Measurements from ENCODE around the gene B3GNT8.

Gene B3GNT8

DNA sequence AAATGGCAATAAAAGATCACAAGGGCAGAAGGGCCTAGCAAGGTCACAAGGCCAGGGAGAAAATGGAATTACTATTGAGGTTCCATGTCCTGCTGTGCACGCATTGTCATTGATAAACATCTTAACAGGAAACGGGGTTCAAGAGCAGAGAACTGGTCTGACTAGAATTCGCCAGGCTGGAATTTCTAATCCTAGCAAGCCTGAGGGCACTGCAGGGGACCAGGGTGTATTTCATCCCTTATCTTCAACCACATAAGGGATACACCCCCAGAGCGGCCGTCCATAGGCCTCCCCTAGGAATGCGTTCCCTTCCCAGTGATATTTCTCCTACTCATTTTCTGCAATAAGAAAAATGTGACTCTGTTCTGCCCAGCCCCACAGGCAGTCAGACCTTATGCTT is 35.3 kb upstream of the B3GNT8 start:
- WGBS = 60% methylated on average over 6 of the region's 6 CpGs
- Histone ChIP-seq H4K8ac (ENCODE audit: low read length) (no peak overlapping the region), H3K9me3 (ENCODE audit: control insufficient read depth, low read length) (peaks cover 4% of the 10 kb centered on the region), H2BK15ac (ENCODE audit: low read depth, poor library complexity, severe bottlenecking) (no peak overlapping the region), H2AFZ (ENCODE audit: low read depth, low read length) (no peak overlapping the region), H3K36me3 (ENCODE audit: control insufficient read depth in 1 of 2, insufficient read depth in 2 of 2, low read depth in 1 of 2, low read length in 2 of 2) (no peaks in the 10 kb centered on the region), H2AK5ac (ENCODE audit: low read length, severe bottlenecking) (no peak overlapping the region), H3K14ac (ENCODE audit: low read length in 2 of 2) (no peak overlapping the region), H3K27ac (ENCODE audit: low read length, poor library complexity, severe bottlenecking) (no peak overlapping the region), H2BK12ac (ENCODE audit: low read length in 2 of 2) (no peak overlapping the region), H3K23ac (ENCODE audit: low read length in 2 of 2) (no peak overlapping the region), H3K27me3 (ENCODE audit: control insufficient read depth in 1 of 2, insufficient read depth in 1 of 2, low read length in 2 of 2) (peaks cover 5 to 76% of the 10 kb centered on the region in 2 experiments), H2BK120ac (ENCODE audit: low read depth, low read length) (no peak overlapping the region), H4K91ac (ENCODE audit: low read length) (no peak overlapping the region), H3K4me2 (ENCODE audit: low read length, poor library complexity, severe bottlenecking) (no peak overlapping the region), H3K4me3 (ENCODE audit: insufficient read depth in 1 of 2, low read depth in 1 of 2, low read length in 2 of 2) (no peak overlapping the region), H3K9ac (ENCODE audit: low read length) (no peak overlapping the region), H3K4ac (ENCODE audit: low read depth in 1 of 2, low read length in 2 of 2) (no peak overlapping the region), H3K4me1 (ENCODE audit: control insufficient read depth, insufficient read depth, low read depth, low read length) (no peaks in the 10 kb centered on the region), H3K79me1 (replicated peaks; ENCODE audit: low read length, poor library complexity, severe bottlenecking) (no peaks in the 10 kb centered on the region), H3K18ac (ENCODE audit: low read depth in 1 of 2, low read length in 2 of 2) (no peak overlapping the region), H2BK5ac (ENCODE audit: low read depth, low read length, poor library complexity, severe bottlenecking) (no peak overlapping the region)
- no peak for DNase-seq

- H3K27me3 ChIP-seq (ENCODE audit: control insufficient read depth in 1 of 2, insufficient read depth in 1 of 2, low read length in 2 of 2) = peaks cover 13 to 47% of the 10 kb centered on the region in 2 experiments
These were observed 30.1 kb upstream of the B3GNT8 start for GRCh38 chr19:41457241-41457640.

DNA sequence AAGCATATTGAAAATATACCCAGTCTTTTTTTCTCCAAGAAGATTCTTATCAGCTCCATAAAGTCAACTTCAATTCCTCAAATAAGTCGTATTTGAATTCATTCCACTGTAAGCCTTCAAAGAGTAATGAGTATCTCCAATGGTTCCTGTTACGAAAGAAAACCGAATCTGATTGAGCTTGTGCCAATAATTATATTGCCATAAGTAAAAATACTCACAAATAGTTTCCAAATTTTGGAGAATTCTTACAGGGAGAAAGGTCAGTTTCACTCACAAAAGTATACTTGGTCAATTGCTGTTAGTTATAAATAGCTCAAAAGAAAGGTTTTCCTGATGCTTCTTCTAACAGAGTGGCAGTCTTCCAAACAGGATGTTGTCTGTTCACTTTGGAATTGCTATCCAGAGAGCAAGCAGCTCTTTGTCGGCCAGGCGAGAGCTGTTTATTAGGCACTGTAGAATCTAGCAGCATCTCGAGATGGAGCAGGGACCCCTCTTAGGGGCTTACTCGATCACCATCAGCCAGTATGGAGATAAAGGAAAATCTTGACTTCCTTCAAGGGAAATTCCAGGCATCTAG is 29.3 kb upstream of the B3GNT8 start:
- Histone ChIP-seq H2BK5ac (ENCODE audit: low read depth, low read length, poor library complexity, severe bottlenecking) (no peak overlapping the region), H3K4me2 (ENCODE audit: low read length, poor library complexity, severe bottlenecking) (no peak overlapping the region), H3K9me3 (ENCODE audit: control insufficient read depth, low read length) (no peaks in the 10 kb centered on the region), H3K79me1 (replicated peaks; ENCODE audit: low read length, poor library complexity, severe bottlenecking) (no peaks in the 10 kb centered on the region), H3K4ac (ENCODE audit: low read depth in 1 of 2, low read length in 2 of 2) (no peak overlapping the region), H2BK120ac (ENCODE audit: low read depth, low read length) (no peak overlapping the region), H2AK5ac (ENCODE audit: low read length, severe bottlenecking) (no peak overlapping the region), H3K18ac (ENCODE audit: low read depth in 1 of 2, low read length in 2 of 2) (no peak overlapping the region), H3K23ac (ENCODE audit: low read length in 2 of 2) (no peak overlapping the region), H3K4me1 (ENCODE audit: control insufficient read depth, insufficient read depth, low read depth, low read length) (no peaks in the 10 kb centered on the region), H3K27ac (ENCODE audit: low read length, poor library complexity, severe bottlenecking) (no peak overlapping the region), H2BK15ac (ENCODE audit: low read depth, poor library complexity, severe bottlenecking) (no peak overlapping the region), H3K36me3 (ENCODE audit: control insufficient read depth in 1 of 2, insufficient read depth in 2 of 2, low read depth in 1 of 2, low read length in 2 of 2) (no peaks in the 10 kb centered on the region), H3K27me3 (ENCODE audit: control insufficient read depth in 1 of 2, insufficient read depth in 1 of 2, low read length in 2 of 2) (peaks cover 13 to 41% of the 10 kb centered on the region in 2 experiments), H3K4me3 (ENCODE audit: insufficient read depth in 1 of 2, low read depth in 1 of 2, low read length in 2 of 2) (peak overlapping the region in 1 of 2 experiments; percentile 43), H3K14ac (ENCODE audit: low read length in 2 of 2) (no peak overlapping the region), H4K91ac (ENCODE audit: low read length) (no peak overlapping the region), H3K9ac (ENCODE audit: low read length) (peak overlapping the region; percentile 41), H2BK12ac (ENCODE audit: low read length in 2 of 2) (no peak overlapping the region), H4K8ac (ENCODE audit: low read length) (no peak overlapping the region), H2AFZ (ENCODE audit: low read depth, low read length) (no peak overlapping the region)
- 41% methylated on average over 5 of the region's 7 CpGs for WGBS
- DNase-seq = peak; percentile 30

More at GRCh38 chr19:41457241-41457640, 30.1 kb upstream of the B3GNT8 start:
- Histone ChIP-seq H2AFZ (ENCODE audit: low read depth, low read length) (no peak overlapping the region), H3K4me1 (ENCODE audit: control insufficient read depth, insufficient read depth, low read depth, low read length) (no peaks in the 10 kb centered on the region), H4K8ac (ENCODE audit: low read length) (no peak overlapping the region), H2BK12ac (ENCODE audit: low read length in 2 of 2) (no peak overlapping the region), H2BK15ac (ENCODE audit: low read depth, poor library complexity, severe bottlenecking) (no peak overlapping the region), H3K4ac (ENCODE audit: low read depth in 1 of 2, low read length in 2 of 2) (no peak overlapping the region), H3K9me3 (ENCODE audit: control insufficient read depth, low read length) (peaks cover 4% of the 10 kb centered on the region), H2BK5ac (ENCODE audit: low read depth, low read length, poor library complexity, severe bottlenecking) (no peak overlapping the region), H3K23ac (ENCODE audit: low read length in 2 of 2) (no peak overlapping the region), H2BK120ac (ENCODE audit: low read depth, low read length) (no peak overlapping the region), H2AK5ac (ENCODE audit: low read length, severe bottlenecking) (no peak overlapping the region), H4K91ac (ENCODE audit: low read length) (no peak overlapping the region), H3K4me3 (ENCODE audit: insufficient read depth in 1 of 2, low read depth in 1 of 2, low read length in 2 of 2) (no peak overlapping the region), H3K79me1 (replicated peaks; ENCODE audit: low read length, poor library complexity, severe bottlenecking) (no peaks in the 10 kb centered on the region), H3K14ac (ENCODE audit: low read length in 2 of 2) (no peak overlapping the region), H3K36me3 (ENCODE audit: control insufficient read depth in 1 of 2, insufficient read depth in 2 of 2, low read depth in 1 of 2, low read length in 2 of 2) (no peaks in the 10 kb centered on the region), H3K27ac (ENCODE audit: low read length, poor library complexity, severe bottlenecking) (no peak overlapping the region), H3K4me2 (ENCODE audit: low read length, poor library complexity, severe bottlenecking) (no peak overlapping the region), H3K18ac (ENCODE audit: low read depth in 1 of 2, low read length in 2 of 2) (no peak overlapping the region), H3K9ac (ENCODE audit: low read length) (no peak overlapping the region)
- 57% methylated on average over 1 of the region's 1 CpG for WGBS
- DNase-seq = no peak

DNA sequence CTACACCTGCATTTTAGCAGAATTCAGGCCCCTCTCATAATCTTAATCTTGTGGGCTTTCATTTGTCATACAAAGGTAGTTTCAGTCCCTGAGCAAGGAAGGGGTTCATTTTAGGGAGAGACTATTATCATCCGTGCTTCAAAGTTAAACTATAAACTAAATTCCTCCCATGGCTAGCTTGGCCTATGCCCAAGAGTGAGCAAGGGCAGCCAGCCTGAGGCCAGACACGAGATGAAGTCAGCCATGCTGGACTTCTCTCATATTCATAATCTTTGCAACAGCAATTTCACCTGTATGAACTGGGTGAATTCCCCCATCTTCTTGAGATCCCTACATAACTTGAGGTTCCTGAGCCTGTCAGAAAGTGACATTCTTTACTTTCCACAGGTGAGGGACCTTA is 28.8 kb upstream of the B3GNT8 start:
- no peak for DNase-seq
- no peaks in the 10 kb centered on the region for H3K4me1 ChIP-seq (ENCODE audit: control insufficient read depth, insufficient read depth, low read depth, low read length)
- peaks cover 13 to 38% of the 10 kb centered on the region in 2 experiments for H3K27me3 ChIP-seq (ENCODE audit: control insufficient read depth in 1 of 2, insufficient read depth in 1 of 2, low read length in 2 of 2)
- no peaks in the 10 kb centered on the region for H3K36me3 ChIP-seq (ENCODE audit: control insufficient read depth in 1 of 2, insufficient read depth in 2 of 2, low read depth in 1 of 2, low read length in 2 of 2)
- no peak overlapping the region for H3K14ac ChIP-seq (ENCODE audit: low read length in 2 of 2)
- H3K23ac ChIP-seq (ENCODE audit: low read length in 2 of 2) = no peak overlapping the region
- H3K18ac ChIP-seq (ENCODE audit: low read depth in 1 of 2, low read length in 2 of 2) = no peak overlapping the region
- H2BK15ac ChIP-seq (ENCODE audit: low read depth, poor library complexity, severe bottlenecking) = no peak overlapping the region
- no peak overlapping the region for H3K27ac ChIP-seq (ENCODE audit: low read length, poor library complexity, severe bottlenecking)
- no peak overlapping the region for H4K91ac ChIP-seq (ENCODE audit: low read length)
- no peak overlapping the region for H2BK5ac ChIP-seq (ENCODE audit: low read depth, low read length, poor library complexity, severe bottlenecking)
- peak overlapping the region; percentile 41 for H3K9ac ChIP-seq (ENCODE audit: low read length)
- no peak overlapping the region for H2AK5ac ChIP-seq (ENCODE audit: low read length, severe bottlenecking)
- H3K79me1 ChIP-seq (replicated peaks; ENCODE audit: low read length, poor library complexity, severe bottlenecking) = no peaks in the 10 kb centered on the region
- no peak overlapping the region for H2BK120ac ChIP-seq (ENCODE audit: low read depth, low read length)
- peak overlapping the region in 1 of 2 experiments; percentile 43 for H3K4me3 ChIP-seq (ENCODE audit: insufficient read depth in 1 of 2, low read depth in 1 of 2, low read length in 2 of 2)
- no peaks in the 10 kb centered on the region for H3K9me3 ChIP-seq (ENCODE audit: control insufficient read depth, low read length)
- no peak overlapping the region for H4K8ac ChIP-seq (ENCODE audit: low read length)
- no peak overlapping the region for H2AFZ ChIP-seq (ENCODE audit: low read depth, low read length)
- H3K4me2 ChIP-seq (ENCODE audit: low read length, poor library complexity, severe bottlenecking) = no peak overlapping the region
- no peak overlapping the region for H2BK12ac ChIP-seq (ENCODE audit: low read length in 2 of 2)
- 53% methylated on average over 2 of the region's 2 CpGs for WGBS
- H3K4ac ChIP-seq (ENCODE audit: low read depth in 1 of 2, low read length in 2 of 2) = no peak overlapping the region

Data from mesenchymal stem cell (in vitro differentiated cells and primary cell).